HepG2 (cell line): ENCODE data around the gene CABLES2. TPM values are rescaled to one million over a fixed set of nuclear protein-coding genes. Genes with fewer than 3 reads are reported as not detected.
A peak's percentile ranks its signal among the peaks of the same experiment; 100 is the strongest.

Experiments
- ATAD3A ChIP-seq: sonication (generic); formaldehyde crosslinking; IDR thresholded peaks from 2 replicates; pipeline ENCODE4 v1.4.0; 2020; ENCODE audit warnings: missing genetic modification reagents
- CC2D1A ChIP-seq: sonication (generic); formaldehyde crosslinking; IDR thresholded peaks from 2 replicates; pipeline ENCODE4 v1.8.1; 2023; ENCODE audit warnings: mild to moderate bottlenecking, missing genetic modification reagents
- DZIP1 ChIP-seq: sonication (generic); formaldehyde crosslinking; IDR thresholded peaks from 2 replicates; pipeline ENCODE4 v1.5.0; 2020; ENCODE audit warnings: mild to moderate bottlenecking, missing genetic modification reagents
- E2F1 ChIP-seq: sonication (generic); formaldehyde crosslinking; IDR thresholded peaks from 2 replicates; pipeline ENCODE4 v1.5.0; 2020; ENCODE audit warnings: missing genetic modification reagents
- FOSL1 ChIP-seq: sonication (generic); formaldehyde crosslinking; IDR thresholded peaks from 2 replicates; pipeline ENCODE4 v1.9.0; 2021; ENCODE audit warnings: missing genetic modification reagents, borderline replicate concordance
- FOXP4 ChIP-seq: sonication (generic); formaldehyde crosslinking; IDR thresholded peaks from 2 replicates; pipeline ENCODE4 v1.4.0; 2020; ENCODE audit warnings: missing genetic modification reagents
- KDM1A ChIP-seq: IDR thresholded peaks from 2 replicates; pipeline ENCODE4 v1.6.1; 2016; ENCODE audit warnings: missing compliant biosample characterization
- KLF16 ChIP-seq, 2 experiments: sonication (generic) in 1 of 2; formaldehyde crosslinking in 1 of 2; IDR thresholded peaks; 2 replicates each; pipeline versions ENCODE4 v1.6.1 to v1.8.0; 2016 to 2023; ENCODE audit warnings: missing genetic modification reagents in 2 of 2, missing compliant biosample characterization in 1 of 2
- KLF9 ChIP-seq: IDR thresholded peaks from 2 replicates; pipeline ENCODE4 v1.6.1; 2016; ENCODE audit warnings: low read depth
- NFIB ChIP-seq: sonication (generic); formaldehyde crosslinking; IDR thresholded peaks from 2 replicates; pipeline ENCODE4 v1.9.0; 2021; ENCODE audit warnings: missing genetic modification reagents, mild to moderate bottlenecking, borderline replicate concordance
- SIN3A ChIP-seq: IDR thresholded peaks from 2 replicates; pipeline ENCODE4 v1.6.1; 2011; ENCODE audit warnings: low read depth, mild to moderate bottlenecking, control low read depth, low read length, borderline replicate concordance
- SMAD1 ChIP-seq: sonication (generic); formaldehyde crosslinking; IDR thresholded peaks from 2 replicates; pipeline ENCODE4 v1.4.0; 2020; ENCODE audit warnings: missing genetic modification reagents, low read depth, mild to moderate bottlenecking, borderline replicate concordance
- STAG1 ChIP-seq: sonication (generic); formaldehyde crosslinking; IDR thresholded peaks from 2 replicates; pipeline ENCODE4 v1.4.0; 2020; ENCODE audit warnings: missing genetic modification reagents
- ZFP82 ChIP-seq: sonication (generic); formaldehyde crosslinking; IDR thresholded peaks from 2 replicates; pipeline ENCODE4 v1.5.1; 2020; ENCODE audit warnings: mild to moderate bottlenecking, missing genetic modification reagents, borderline replicate concordance
- ZNF232 ChIP-seq: sonication (generic); formaldehyde crosslinking; IDR thresholded peaks from 2 replicates; pipeline ENCODE4 v1.4.0; 2020; ENCODE audit warnings: missing genetic modification reagents, borderline replicate concordance
- ZNF275 ChIP-seq: sonication (generic); formaldehyde crosslinking; IDR thresholded peaks from 2 replicates; pipeline ENCODE4 v1.8.0; 2022; ENCODE audit warnings: missing genetic modification reagents, mild to moderate bottlenecking, inconsistent platforms, borderline replicate concordance
- ZNF564 ChIP-seq: sonication (generic); formaldehyde crosslinking; IDR thresholded peaks from 2 replicates; pipeline ENCODE4 v1.8.1; 2023; ENCODE audit warnings: mild to moderate bottlenecking, missing genetic modification reagents
- ZNF615 ChIP-seq: sonication (generic); formaldehyde crosslinking; IDR thresholded peaks from 2 replicates; pipeline ENCODE4 v1.5.0; 2020; ENCODE audit warnings: mild to moderate bottlenecking, missing genetic modification reagents, borderline replicate concordance
- ZUFSP ChIP-seq: sonication (generic); formaldehyde crosslinking; IDR thresholded peaks from 2 replicates; pipeline ENCODE4 v1.9.0; 2021; ENCODE audit warnings: missing genetic modification reagents, mild to moderate bottlenecking, borderline replicate concordance
- polyA plus RNA-seq, 8 experiments: library from polyadenylated mRNA; depleted of rRNA in 3 of 8; stranded (reverse) in 7 of 8; unstranded in 1 of 8; fragments of >200 nt; fragmentation: Illumina TruSeq in 4 of 8; extraction: Trizol in 4 of 8; gene quantifications; 2 replicates each; pipeline versions ENCODE4 v1.2.1 to v1.2.3, GENCODE V29; 2011 to 2016; ENCODE audit warnings: low read depth in 4 of 8, missing spikeins in 1 of 8, mixed read lengths in 1 of 8; ENCODE audit not compliant: insufficient read depth in 1 of 8
- total RNA-seq, 5 experiments: library from RNA; depleted of rRNA; stranded (reverse); fragments of >200 nt; fragmentation: Illumina TruSeq; extraction: Trizol; gene quantifications; 2 replicates each; pipeline ENCODE4 v1.2.3, GENCODE V29; 2016; ENCODE audit warnings: low read depth in 1 of 5

The CABLES2 gene
- total and polyA plus RNA-seq, 2 of the 13 experiments (the other 11 are each of a cell fraction or from before 2014, with no cell fraction given): 5.2 to 9.7 TPM

- TF ChIP-seq ATAD3A (CRISPR knock-in tag): 0 out of 2 replicates have a peak, but pooled peaks have one; percentile 78
- peak; percentile 95; the same call in 1 of the 2 replicates for TF ChIP-seq CC2D1A (CRISPR knock-in tag)
- TF ChIP-seq ZNF564 (CRISPR knock-in tag): peak; percentile 88; the same call in 1 of the 2 replicates
- no peak; the same call in 1 of the 2 replicates for TF ChIP-seq ZNF275 (CRISPR knock-in tag)
- no peak for TF ChIP-seq KLF9
- no peak for TF ChIP-seq FOSL1 (CRISPR knock-in tag)
- no peak for TF ChIP-seq ZFP82 (CRISPR knock-in tag)
- no peak for TF ChIP-seq NFIB (CRISPR knock-in tag)
- TF ChIP-seq ZNF232: peak; percentile 57; the same call in 1 of the 2 replicates
- TF ChIP-seq E2F1 (CRISPR knock-in tag): no peak
- TF ChIP-seq STAG1 (CRISPR knock-in tag): 0 out of 2 replicates have a peak, but pooled peaks have one; percentile 14
- no peak for TF ChIP-seq ZNF615 (CRISPR knock-in tag)
- TF ChIP-seq SMAD1: no peak
- no peak for TF ChIP-seq KDM1A
- TF ChIP-seq DZIP1 (CRISPR knock-in tag): peak; percentile 31; the same call in 1 of the 2 replicates
- TF ChIP-seq KLF16 (CRISPR knock-in tag; IDR thresholded peaks at IDR 0.05): peak in 1 of 2 experiments; percentile 10; a peak in 1 of 4 replicates
- no peak for TF ChIP-seq FOXP4
- TF ChIP-seq SIN3A: 0 out of 2 replicates have a peak, but pooled peaks have one; percentile 7
- TF ChIP-seq ZUFSP: no peak
Measured at GRCh38 chr20:62368976-62369814, 37.9 kb downstream of the CABLES2 start (continued).
